Common myeloid progenitor, CD34-positive (primary cell): ENCODE results near the gene SP4.
A peak's percentile ranks its signal among the peaks of the same experiment; 100 is the strongest.

Source experiments
- CTCF ChIA-PET: fragments of 350-600 bp; sonication (Branson Sonifier 250); formaldehyde crosslinking; loops from one replicate; lab custom pipeline; 2021; ENCODE audit warnings: antibody characterized with exemption; lab: Charles Lee
- POLR2A ChIA-PET: fragments of 350-600 bp; sonication (Branson Sonifier 250); formaldehyde crosslinking; loops from one replicate; lab custom pipeline; 2021; ENCODE audit warnings: antibody characterized with exemption; lab: Charles Lee
- DNase-seq, 3 donors: peaks; one replicate each; pipeline versions ENCODE4 v3.0.0 to v3.0.0-alpha.2; 2013
- H3K27ac ChIP-seq, 2 experiments: 1 replicate in 1 of 2; 2 replicates in 1 of 2; pipeline ENCODE4 v1.7.0; 2013; ENCODE audit warnings: inconsistent platforms in 2 of 2, low read length in 2 of 2, mild to moderate bottlenecking in 2 of 2, low read depth in 1 of 2, moderate library complexity in 1 of 2; ENCODE audit not compliant: severe bottlenecking in 2 of 2, insufficient read depth in 1 of 2, poor library complexity in 1 of 2
- H3K27me3 ChIP-seq, 5 experiments: replicated peaks in 2 of 5; 1 replicate in 3 of 5; 2 replicates in 2 of 5; pipeline versions ENCODE4 v1.6.1 to v1.7.0; 2013; ENCODE audit warnings: low read length in 4 of 5, mild to moderate bottlenecking in 2 of 5, moderate library complexity in 2 of 5, inconsistent platforms in 1 of 5; ENCODE audit not compliant: insufficient read depth in 5 of 5, control insufficient read depth in 4 of 5
- H3K36me3 ChIP-seq, 4 experiments: 1 replicate in 2 of 4; 2 replicates in 2 of 4; pipeline versions ENCODE4 v1.6.1 to v1.7.0; 2013; ENCODE audit warnings: low read length in 3 of 4, control low read depth in 1 of 4, mild to moderate bottlenecking in 1 of 4; ENCODE audit not compliant: control insufficient read depth in 4 of 4, insufficient read depth in 4 of 4
- H3K4me1 ChIP-seq, 4 experiments: 1 replicate in 3 of 4; 2 replicates in 1 of 4; pipeline versions ENCODE4 v1.6.1 to v1.7.1; 2013; ENCODE audit warnings: low read length in 3 of 4, mild to moderate bottlenecking in 3 of 4, control low read depth in 1 of 4, inconsistent platforms in 1 of 4, moderate library complexity in 1 of 4; ENCODE audit not compliant: control insufficient read depth in 4 of 4, insufficient read depth in 4 of 4; ENCODE audit errors: control extremely low read depth in 1 of 4
- H3K4me3 ChIP-seq, 7 experiments: 1 replicate in 4 of 7; 2 replicates in 3 of 7; pipeline versions ENCODE4 v1.5.1 to v1.7.0; 2013; ENCODE audit warnings: mild to moderate bottlenecking in 7 of 7, low read length in 6 of 7, moderate library complexity in 6 of 7, inconsistent platforms in 2 of 7, low read depth in 2 of 7, control low read depth in 1 of 7; ENCODE audit not compliant: insufficient read depth in 4 of 7, control insufficient read depth in 1 of 7; ENCODE audit errors: extremely low read depth in 1 of 7
- H3K9me3 ChIP-seq, 5 experiments: 1 replicate in 4 of 5; 2 replicates in 1 of 5; pipeline versions ENCODE4 v1.6.1 to v1.7.1; 2013; ENCODE audit warnings: low read length in 4 of 5, mild to moderate bottlenecking in 2 of 5, inconsistent platforms in 1 of 5, low read depth in 1 of 5, moderate library complexity in 1 of 5; ENCODE audit not compliant: control insufficient read depth in 4 of 5, insufficient read depth in 2 of 5; ENCODE audit errors: control extremely low read depth in 1 of 5
- WGBS: methylation state at CpG from one replicate; pipeline ENCODE4 v1.1.5; 2013; ENCODE audit not compliant: insufficient coverage; 5-methylcytosine and 5-hydroxymethylcytosine counted together

Gene SP4

GRCh38 chr7:21443149-21443841 lies 15.4 kb downstream of the SP4 start:
- 97% methylated on average over 6 of the region's 7 CpGs for WGBS
- peaks cover 0 to 2% (median 0%) of the 10 kb centered on the region in 5 experiments for H3K9me3 ChIP-seq
- no peaks in the 10 kb centered on the region for H3K4me1 ChIP-seq
- ChIA-PET CTCF (no interaction called here), POLR2A (no interaction called here)
- no peak overlapping the region for H3K27ac ChIP-seq
- no peak overlapping the region for H3K4me3 ChIP-seq
- H3K36me3 ChIP-seq: peaks cover 2 to 12% (median 3%) of the 10 kb centered on the region in 4 experiments
- no peak for DNase-seq
- H3K27me3 ChIP-seq: no peaks in the 10 kb centered on the region

- Histone ChIP-seq H3K4me1 (no peaks in the 10 kb centered on the region), H3K27me3 (no peaks in the 10 kb centered on the region), H3K4me3 (no peak overlapping the region), H3K27ac (no peak overlapping the region), H3K9me3 (peaks cover 7 to 33% (median 16%) of the 10 kb centered on the region in 5 experiments), H3K36me3 (peaks cover 0 to 18% (median 0%) of the 10 kb centered on the region in 4 experiments)
- CTCF ChIA-PET: no interaction called here
- 97% methylated on average over 6 of the region's 6 CpGs for WGBS
- POLR2A ChIA-PET: no interaction called here
- DNase-seq: no peak
Measured at GRCh38 chr7:21448974-21449373, 21.1 kb downstream of the SP4 start.

DNA sequence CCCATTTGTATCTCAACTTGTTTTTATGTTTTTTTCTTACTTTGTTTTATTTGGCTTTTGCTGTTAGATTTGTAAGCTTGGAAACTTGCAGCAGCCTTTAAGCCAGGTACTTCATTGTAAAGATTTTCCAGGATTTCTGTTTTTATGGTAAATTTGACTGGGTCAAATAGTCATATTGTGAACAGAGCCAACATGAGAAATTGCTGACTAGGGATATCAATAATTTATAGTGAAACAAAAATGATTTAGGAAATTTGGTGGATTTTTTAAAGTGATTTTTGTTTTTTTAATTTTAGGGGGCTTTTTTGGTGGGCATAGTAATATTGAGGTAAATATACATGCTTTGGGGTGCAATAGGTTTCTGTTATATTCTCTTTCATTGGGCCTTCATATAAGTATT lies 22.2 kb downstream of the SP4 start:
- ChIA-PET POLR2A (no interaction called here), CTCF (no interaction called here)
- no peak for DNase-seq
- peaks cover 0 to 26% (median 5%) of the 10 kb centered on the region in 4 experiments for H3K36me3 ChIP-seq
- no peak overlapping the region for H3K27ac ChIP-seq
- H3K27me3 ChIP-seq: no peaks in the 10 kb centered on the region
- H3K4me3 ChIP-seq: no peak overlapping the region
- no peaks in the 10 kb centered on the region for H3K4me1 ChIP-seq
- peaks cover 8 to 41% (median 19%) of the 10 kb centered on the region in 5 experiments for H3K9me3 ChIP-seq

- peaks cover 2 to 30% (median 12%) of the 10 kb centered on the region in 4 experiments for H3K36me3 ChIP-seq
- POLR2A ChIA-PET: interaction anchor here (0.6 kb wide), 1 partner anchor 10 kb away, joined by 3 read pairs; no protein-coding TSS in a partner anchor
- no peaks in the 10 kb centered on the region for H3K27me3 ChIP-seq
- H3K9me3 ChIP-seq: peaks cover 10 to 41% (median 19%) of the 10 kb centered on the region in 5 experiments
- no peak overlapping the region for H3K27ac ChIP-seq
- no peaks in the 10 kb centered on the region for H3K4me1 ChIP-seq
- DNase-seq: no peak
- WGBS: 97% methylated on average over 4 of the region's 5 CpGs
- CTCF ChIA-PET: no interaction called here
- H3K4me3 ChIP-seq: no peak overlapping the region
Measured at GRCh38 chr7:21450941-21451340, 23.1 kb downstream of the SP4 start.

DNA sequence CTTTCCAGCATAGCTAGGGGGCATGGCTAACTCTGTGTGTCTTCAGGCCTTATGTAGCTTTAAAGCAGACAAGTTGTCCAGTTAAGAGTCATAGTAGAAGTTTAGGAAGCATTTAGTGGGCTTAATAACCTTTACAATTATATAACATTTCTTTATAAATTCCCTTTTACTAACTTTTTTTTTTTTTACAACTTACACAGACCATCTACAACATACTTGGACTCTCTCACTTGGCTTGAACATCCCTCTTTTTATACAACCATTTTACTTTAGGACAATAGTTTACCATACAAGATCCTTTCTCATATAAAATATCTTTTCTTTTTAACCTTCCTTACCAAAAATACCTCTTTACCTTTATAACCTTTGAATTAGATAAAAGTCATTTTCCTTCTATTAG lies 26.3 kb downstream of the SP4 start:
- POLR2A ChIA-PET: no interaction called here
- Histone ChIP-seq H3K9me3 (peaks cover 10 to 40% (median 19%) of the 10 kb centered on the region in 5 experiments), H3K27ac (no peak overlapping the region), H3K36me3 (peaks cover 7 to 27% (median 19%) of the 10 kb centered on the region in 4 experiments), H3K27me3 (no peaks in the 10 kb centered on the region), H3K4me3 (no peak overlapping the region), H3K4me1 (peaks cover 0 to 5% (median 0%) of the 10 kb centered on the region in 4 experiments)
- CTCF ChIA-PET: interaction anchor here (0.6 to 1.8 kb wide), 2 partner anchors 14 to 1181 kb away, joined by 5 to 6 read pairs; no protein-coding TSS in a partner anchor
- DNase-seq: peak in 2 of 3 donors; percentile 8 to 20

DNA sequence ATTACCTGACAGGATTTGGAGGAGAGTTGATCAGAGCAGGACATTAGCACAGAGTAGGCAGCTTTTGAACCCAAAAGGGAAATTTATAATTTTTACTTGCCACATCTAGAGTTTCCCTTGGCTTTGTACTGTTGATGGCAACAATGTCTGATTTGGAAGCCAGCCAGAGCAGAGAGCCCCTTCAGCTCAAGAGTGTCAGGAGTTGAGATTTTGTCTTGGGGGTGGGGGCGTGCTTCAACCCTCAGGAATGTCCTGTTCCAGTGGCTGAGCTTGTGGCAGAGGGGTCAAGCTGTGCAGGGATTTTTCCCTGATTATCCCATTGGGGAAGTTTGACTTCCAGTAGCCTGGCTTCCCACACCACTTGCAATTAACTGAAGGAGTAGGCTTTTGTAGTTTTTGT lies 27.0 kb downstream of the SP4 start:
- Histone ChIP-seq H3K9me3 (peaks cover 8 to 40% (median 19%) of the 10 kb centered on the region in 5 experiments), H3K36me3 (peaks cover 7 to 35% (median 21%) of the 10 kb centered on the region in 4 experiments), H3K4me3 (no peak overlapping the region), H3K27me3 (no peaks in the 10 kb centered on the region), H3K4me1 (peaks cover 0 to 5% (median 0%) of the 10 kb centered on the region in 4 experiments), H3K27ac (no peak overlapping the region)
- ChIA-PET POLR2A (no interaction called here), CTCF (interaction anchor here (1.1 kb wide), 1 partner anchor 11 kb away, joined by 3 read pairs; no protein-coding TSS in a partner anchor)
- DNase-seq: no peak
- WGBS: 100% methylated on average over 1 of the region's 1 CpG

GRCh38 chr7:21461282-21461681 lies 33.4 kb downstream of the SP4 start:
- 99% methylated on average over 26 of the region's 26 CpGs for WGBS

More at GRCh38 chr7:21461282-21461681, 33.4 kb downstream of the SP4 start:
- H3K27ac ChIP-seq: no peak overlapping the region
- H3K36me3 ChIP-seq: peaks cover 5 to 17% (median 9%) of the 10 kb centered on the region in 4 experiments
- H3K9me3 ChIP-seq: peaks cover 0 to 6% (median 3%) of the 10 kb centered on the region in 5 experiments
- no peaks in the 10 kb centered on the region for H3K27me3 ChIP-seq
- ChIA-PET POLR2A (interaction anchor here (0.6 kb wide), 1 partner anchor 11 kb away, joined by 3 read pairs; no protein-coding TSS in a partner anchor), CTCF (no interaction called here)
- no peak for DNase-seq
- no peak overlapping the region for H3K4me3 ChIP-seq
- H3K4me1 ChIP-seq: peaks cover 2 to 5% (median 3%) of the 10 kb centered on the region in 4 experiments
